ENCODE measurements around the gene NLRP9.

NLRP9 gene

DNA sequence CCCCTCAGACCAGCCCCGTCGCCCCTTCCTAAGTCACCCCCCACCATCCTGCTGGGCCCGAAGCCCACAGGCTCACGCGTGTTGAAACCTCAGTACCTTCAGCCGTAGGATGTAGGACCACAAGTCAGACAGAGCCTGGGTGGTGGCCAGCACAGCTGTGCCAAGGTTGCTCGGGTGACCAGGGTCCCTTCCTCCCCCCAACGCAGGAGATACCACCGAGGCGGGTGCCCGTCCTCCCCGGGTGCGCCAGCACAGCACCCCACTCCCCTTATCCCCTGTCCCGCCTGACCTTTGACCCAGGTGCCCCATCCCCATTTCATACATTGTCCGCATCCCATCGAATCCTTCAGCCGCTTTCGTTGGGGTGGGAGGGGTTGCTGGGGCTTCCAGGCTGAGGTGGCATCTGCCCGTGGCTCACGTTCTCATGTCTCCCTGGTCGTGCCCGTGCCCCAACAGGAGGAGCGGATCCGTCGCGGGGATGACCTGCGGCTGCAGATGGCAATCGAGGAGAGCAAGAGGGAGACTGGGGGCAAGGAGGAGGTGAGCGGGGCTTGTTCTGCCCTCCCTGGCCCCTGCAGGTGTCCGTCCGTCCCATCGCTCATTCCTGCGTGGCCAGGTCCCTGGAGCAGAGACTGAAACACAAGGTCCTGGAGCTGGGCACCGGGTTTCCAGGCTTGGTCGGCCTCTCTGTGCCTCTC, 48.6 kb downstream of the NLRP9 start:
- in situ Hi-C loops (cut with MboI; ENCODE audit: low sequenced_read_pairs), result no loop called here

- in situ Hi-C loops (cut with MboI; ENCODE audit: low sequenced_read_pairs), result no loop called here
These were observed 49.6 kb downstream of the NLRP9 start for GRCh38 chr19:55688422-55689218.

- in situ Hi-C loops (cut with MboI; ENCODE audit: low sequenced_read_pairs), result no loop called here
These were observed 50.7 kb downstream of the NLRP9 start for GRCh38 chr19:55687281-55688201.

- in situ Hi-C loops (cut with MboI; ENCODE audit: low sequenced_read_pairs), result no loop called here
These were observed 51.7 kb downstream of the NLRP9 start for GRCh38 chr19:55686311-55687050.

DNA sequence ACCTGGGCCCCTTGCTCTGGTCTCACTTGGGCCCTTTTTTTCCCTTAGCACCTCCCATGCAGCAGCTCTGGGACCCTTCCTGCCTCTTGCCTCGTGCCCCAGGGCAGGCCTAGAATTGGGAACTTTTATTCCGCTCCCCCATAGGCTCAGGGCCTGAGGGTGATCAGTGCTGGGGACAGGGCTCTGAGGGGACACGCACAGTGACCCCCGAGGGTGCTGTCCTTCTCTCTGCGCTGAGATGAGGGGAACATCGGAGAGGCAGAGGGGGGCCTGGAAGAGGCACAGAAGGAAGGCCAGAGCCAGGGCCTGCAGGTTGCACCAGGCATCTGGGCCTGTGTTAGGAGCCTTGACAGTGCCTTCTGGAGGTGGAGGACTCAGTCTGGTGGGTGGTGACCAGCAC, 52.4 kb downstream of the NLRP9 start:
- in situ Hi-C loops (cut with MboI; ENCODE audit: low sequenced_read_pairs), result no loop called here

GRCh38 chr19:55684946-55685681, 53.1 kb downstream of the NLRP9 start:
- in situ Hi-C loops (cut with MboI; ENCODE audit: low sequenced_read_pairs), result no loop called here

- in situ Hi-C loops (cut with MboI; ENCODE audit: low sequenced_read_pairs), result no loop called here
These were observed 54.5 kb downstream of the NLRP9 start for GRCh38 chr19:55683449-55684261.

DNA sequence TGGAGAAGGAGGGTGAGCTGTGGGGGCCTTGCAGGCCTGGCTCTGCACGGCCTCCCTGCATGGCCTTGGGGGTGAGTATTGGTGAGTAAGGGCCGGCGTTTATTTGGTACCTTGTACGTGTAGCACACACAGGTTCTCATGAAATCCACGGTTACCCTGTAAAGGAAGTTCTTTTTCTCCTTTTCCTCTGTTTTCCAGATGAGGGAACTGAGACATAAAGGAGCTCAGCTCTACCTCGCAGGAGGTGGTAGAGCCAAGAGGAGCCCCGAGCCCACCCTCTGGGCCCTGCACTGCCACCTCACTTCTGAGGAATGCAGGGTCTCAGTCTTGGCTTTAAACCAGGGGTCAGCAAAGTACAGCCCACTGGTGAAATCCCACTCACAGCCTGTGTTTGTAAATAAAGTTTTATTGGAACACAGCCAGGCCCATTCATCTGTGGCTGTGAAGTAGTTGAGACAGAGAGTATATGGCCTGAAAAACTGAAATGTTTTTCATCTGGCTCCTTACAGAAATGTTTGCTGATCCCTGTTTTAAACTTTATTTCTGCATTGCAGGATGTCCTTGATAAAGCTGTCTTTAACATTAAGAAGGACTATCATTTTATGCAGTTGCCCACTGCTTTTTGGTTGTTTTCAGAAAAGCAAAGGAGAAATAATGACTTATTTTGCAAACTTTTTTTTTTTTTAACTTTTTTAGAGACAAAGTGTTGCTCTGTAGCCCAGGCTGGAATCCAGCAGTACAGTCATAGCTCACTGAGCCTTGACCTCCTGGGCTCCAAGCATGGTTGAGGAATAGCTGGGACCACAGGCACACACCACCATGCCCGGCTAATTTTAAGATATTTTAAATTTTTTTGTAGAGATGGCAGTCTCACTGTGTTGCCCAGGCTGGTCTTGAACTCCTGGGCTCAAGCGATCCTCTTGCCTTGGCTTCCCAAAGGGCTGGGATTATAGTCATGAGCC, 56.8 kb downstream of the NLRP9 start:
- in situ Hi-C loops (cut with MboI; ENCODE audit: low sequenced_read_pairs), result no loop called here

DNA sequence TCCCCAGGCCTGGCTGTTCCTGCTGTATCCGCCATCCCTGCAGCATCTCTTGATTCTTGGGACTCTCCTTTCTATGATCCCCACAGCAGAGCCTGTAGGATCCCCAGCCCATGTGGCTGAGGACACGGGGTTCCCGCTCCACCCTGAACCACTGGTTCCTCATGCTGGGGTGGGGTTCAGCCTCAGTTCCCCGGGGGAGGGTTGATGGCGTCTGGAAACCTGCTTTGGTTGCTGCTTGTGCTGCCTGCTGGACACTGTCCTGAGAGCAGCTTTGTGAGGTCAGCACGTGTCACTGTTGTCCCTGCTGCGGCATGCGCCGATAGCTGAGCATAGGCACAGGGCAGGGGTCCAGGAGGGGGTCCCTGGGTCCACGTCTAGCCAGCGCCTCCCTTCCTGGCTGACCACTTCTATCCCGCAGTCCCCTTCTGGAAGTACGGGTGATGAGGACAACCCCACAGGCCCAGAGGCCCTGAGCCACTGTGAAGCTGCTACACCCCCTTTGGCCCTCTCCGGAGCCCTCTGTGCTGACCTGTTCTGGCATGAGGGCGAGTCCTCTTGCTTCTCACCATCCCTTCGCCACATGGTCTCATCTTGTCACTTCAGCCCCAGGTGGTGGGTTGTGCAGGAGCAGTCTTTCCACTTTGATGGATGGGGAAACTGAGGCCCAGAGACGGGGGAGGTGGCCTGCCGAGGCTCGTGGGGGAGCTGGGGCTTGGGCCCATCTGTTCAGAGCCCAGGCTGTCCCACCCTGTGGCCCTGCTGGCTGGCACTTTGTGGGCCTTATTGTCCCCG, 57.7 kb downstream of the NLRP9 start:
- in situ Hi-C loops (cut with MboI; ENCODE audit: low sequenced_read_pairs), result no loop called here

DNA sequence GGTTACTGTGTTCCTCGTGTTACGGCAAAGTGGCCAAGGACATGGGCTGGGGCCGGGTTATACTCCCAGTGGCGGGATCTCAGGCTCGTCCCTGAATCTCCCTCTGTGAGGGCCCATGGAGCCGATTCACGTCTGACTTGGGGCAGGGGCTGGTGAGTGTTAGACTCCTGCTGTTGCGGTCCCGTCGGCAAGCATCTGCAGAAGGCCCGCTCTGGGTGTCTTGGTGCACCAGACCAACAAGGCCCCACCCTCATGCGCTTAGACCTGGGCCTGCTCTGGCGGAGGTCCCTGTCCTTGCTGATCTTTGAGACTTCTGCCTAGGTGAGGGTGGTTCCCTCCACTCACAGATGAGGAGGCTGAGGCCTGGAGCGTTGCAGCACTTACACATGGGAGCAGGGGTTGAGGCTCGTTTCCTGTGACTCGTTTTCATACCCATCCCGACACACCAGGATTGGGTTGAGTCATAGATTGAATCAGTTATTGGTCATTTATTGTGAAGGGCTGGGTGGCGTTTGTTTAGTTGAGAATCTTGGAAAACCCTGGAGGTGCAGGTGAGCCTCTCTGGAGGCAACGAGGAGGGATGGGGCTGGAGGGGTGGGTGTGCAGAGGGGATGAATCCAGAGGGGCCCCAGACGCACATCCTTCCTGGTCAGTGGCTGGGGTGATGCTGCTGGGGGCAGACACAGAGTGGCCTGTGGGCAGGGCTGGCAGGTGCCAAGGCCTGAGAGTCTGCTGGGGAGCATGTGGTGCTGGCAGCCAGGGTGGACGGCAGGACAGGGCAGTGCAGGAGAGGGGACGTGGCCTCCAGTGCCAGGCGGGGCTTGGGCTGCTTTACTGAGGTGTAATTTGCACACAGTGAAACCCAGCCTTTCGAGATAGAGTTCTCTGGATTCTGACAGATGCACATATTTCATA, 58.6 kb downstream of the NLRP9 start:
- in situ Hi-C loops (cut with MboI; ENCODE audit: low sequenced_read_pairs), result no loop called here

GRCh38 chr19:55678121-55678671, 60.0 kb downstream of the NLRP9 start:
- in situ Hi-C loops (cut with MboI; ENCODE audit: low sequenced_read_pairs), result no loop called here

GRCh38 chr19:55677572-55678028, 60.6 kb downstream of the NLRP9 start:
- in situ Hi-C loops (cut with MboI; ENCODE audit: low sequenced_read_pairs), result no loop called here

GRCh38 chr19:55676889-55677505, 61.2 kb downstream of the NLRP9 start:
- in situ Hi-C loops (cut with MboI; ENCODE audit: low sequenced_read_pairs), result no loop called here

DNA sequence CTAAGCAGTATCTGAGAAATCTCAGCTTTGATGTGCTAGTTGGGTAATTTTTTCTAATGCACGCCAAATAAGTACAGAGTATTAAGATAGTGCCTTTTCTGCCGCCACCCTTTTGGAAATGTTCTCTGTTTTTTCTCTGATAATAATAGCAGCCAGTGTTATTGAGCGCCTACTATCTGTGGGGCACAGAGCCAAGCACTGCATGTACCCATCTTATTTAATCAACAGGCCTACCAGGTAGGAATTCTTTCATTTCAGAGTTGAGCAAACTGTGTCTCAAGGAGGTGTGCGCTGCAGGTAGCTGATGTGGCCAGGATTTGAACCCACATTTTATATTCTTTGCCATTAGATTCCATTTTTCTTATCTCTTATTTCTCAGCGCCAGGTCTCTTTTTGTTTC, 61.8 kb downstream of the NLRP9 start:
- in situ Hi-C loops (cut with MboI; ENCODE audit: low sequenced_read_pairs), result no loop called here

GRCh38 chr19:55675661-55676354, 62.4 kb downstream of the NLRP9 start:
- in situ Hi-C loops (cut with MboI; ENCODE audit: low sequenced_read_pairs), result no loop called here

Data from HL-60/S4 treated with retinoic acid at 250 ng/mL for 4 days and 3 days (cell line).